Smooth muscle cell (in vitro differentiated cells): Measurements from ENCODE around the gene TPD52L2. TPM values are rescaled to one million over a fixed set of nuclear protein-coding genes. Genes with fewer than 3 reads are reported as not detected.

Experiments
- DNase-seq: peaks from one replicate; lab custom pipeline; 2025; ENCODE audit not compliant: unreplicated experiment; lab: John Stamatoyannopoulos, UW
- H2AFZ ChIP-seq: fragments of 200-600 bp; sonication (generic); 2 replicates; pipeline ENCODE4 v1.6.0; 2016; ENCODE audit warnings: antibody characterized with exemption, low read depth, mild to moderate bottlenecking
- H3F3A ChIP-seq: fragments of 200-600 bp; sonication (generic); 2 replicates; pipeline ENCODE4 v1.6.0; 2017; ENCODE audit warnings: antibody characterized with exemption, low read depth
- H3K27ac ChIP-seq: fragments of 200-600 bp; sonication (generic); 2 replicates; pipeline ENCODE4 v1.5.1; 2016; ENCODE audit warnings: low read depth, mild to moderate bottlenecking
- H3K27me3 ChIP-seq: fragments of 200-600 bp; sonication (generic); 2 replicates; pipeline ENCODE4 v1.6.1; 2016; ENCODE audit warnings: low read depth, mild to moderate bottlenecking
- H3K36me3 ChIP-seq: fragments of 200-600 bp; sonication (generic); 2 replicates; pipeline ENCODE4 v1.5.1; 2016; ENCODE audit warnings: low read depth
- H3K4me1 ChIP-seq: fragments of 200-600 bp; sonication (generic); 2 replicates; pipeline ENCODE4 v1.5.1; 2016; ENCODE audit warnings: low read depth
- H3K4me2 ChIP-seq: fragments of 200-600 bp; sonication (generic); 2 replicates; pipeline ENCODE4 v1.6.0; 2016; ENCODE audit warnings: mild to moderate bottlenecking
- H3K4me3 ChIP-seq: fragments of 200-600 bp; sonication (generic); 2 replicates; pipeline ENCODE4 v1.5.1; 2016; ENCODE audit warnings: mild to moderate bottlenecking
- H3K79me2 ChIP-seq: fragments of 200-600 bp; sonication (generic); 2 replicates; pipeline ENCODE4 v1.6.0; 2016; ENCODE audit warnings: low read depth, mild to moderate bottlenecking
- H3K9ac ChIP-seq: fragments of 200-600 bp; sonication (generic); 2 replicates; pipeline ENCODE4 v1.6.0; 2016; ENCODE audit warnings: low read depth
- H3K9me3 ChIP-seq: fragments of 200-600 bp; sonication (generic); replicated peaks from 2 replicates; pipeline ENCODE4 v1.5.1; 2016; ENCODE audit warnings: low read depth
- H4K20me1 ChIP-seq: fragments of 200-600 bp; sonication (generic); 2 replicates; pipeline ENCODE4 v1.6.0; 2016; ENCODE audit warnings: low read depth
- CTCF ChIP-seq: fragments of 200-600 bp; sonication (generic); IDR thresholded peaks from 2 replicates; pipeline ENCODE4 v1.5.1; 2017; ENCODE audit warnings: borderline replicate concordance, mild to moderate bottlenecking, antibody characterized with exemption; ENCODE audit not compliant: insufficient read depth, poor library complexity, severe bottlenecking
- WGBS: methylation state at CpG from one replicate; pipeline ENCODE4 v1.1.7; 2016; ENCODE audit warnings: low lambda C conversion rate; 5-methylcytosine and 5-hydroxymethylcytosine counted together
- microRNA counts: library from miRNA; unstranded; fragments of <30 nt; microRNA quantifications from one replicate; lab custom pipeline; 2016
- microRNA-seq: library from miRNA; unstranded; fragments of <30 nt; microRNA quantifications from one replicate; pipeline ENCODE4, GENCODE V29; 2016; ENCODE audit warnings: borderline number of aligned reads
- polyA plus RNA-seq: library from polyadenylated mRNA; unstranded; fragments of >200 nt; fragmentation: Nextera tagmentation; extraction: Ambion mirVana; gene quantifications from 2 replicates; pipeline ENCODE4 v1.2.1, GENCODE V29; 2016
- small RNA-seq: library from RNA; depleted of rRNA; stranded (forward); fragments of <200 nt; gene quantifications from one replicate; pipeline ENCODE3, GENCODE V24; 2014
- total RNA-seq: library from RNA; depleted of rRNA; stranded (reverse); fragments of >200 nt; gene quantifications from 2 replicates; pipeline ENCODE4 v1.2.3, GENCODE V29; 2014

TPD52L2 gene
- total and polyA plus RNA-seq, 2 experiments from 2014 or later = 74.4 to 93.8 TPM

- Histone ChIP-seq H3K27ac (no peak overlapping the region), H3F3A (peaks cover 14% of the 10 kb centered on the region), H4K20me1 (peaks cover 96% of the 10 kb centered on the region), H3K9me3 (no peaks in the 10 kb centered on the region), H3K9ac (no peak overlapping the region), H3K4me2 (peak overlapping the region; percentile 44), H2AFZ (no peak overlapping the region), H3K4me3 (no peak overlapping the region), H3K36me3 (no peaks in the 10 kb centered on the region), H3K79me2 (no peaks in the 10 kb centered on the region), H3K4me1 (no peaks in the 10 kb centered on the region), H3K27me3 (no peaks in the 10 kb centered on the region)
- TF ChIP-seq CTCF = no peak
- no peak for DNase-seq
- 65% methylated on average over 33 of the region's 33 CpGs for WGBS
These were observed 74.2 kb downstream of the TPD52L2 start for GRCh38 chr20:63939061-63939935.

DNA sequence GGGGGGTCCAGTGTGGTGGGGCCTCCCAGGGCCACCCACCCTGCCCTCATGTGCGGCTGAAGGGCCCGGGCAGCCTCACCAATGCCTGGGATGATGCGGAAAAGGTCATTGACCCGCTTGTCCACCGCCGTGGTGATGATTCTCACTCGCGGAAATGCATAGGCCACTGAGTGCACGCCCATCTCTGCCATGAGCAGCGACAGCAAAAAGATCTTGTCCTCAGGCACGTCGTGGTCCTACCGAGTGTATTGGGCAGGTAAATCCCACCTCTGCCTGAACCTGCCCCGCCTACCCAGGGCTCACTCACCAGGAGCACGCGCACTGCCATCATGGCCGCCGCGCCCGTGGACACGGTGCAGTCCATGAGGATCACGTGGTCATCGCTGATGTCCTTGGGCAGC is 75.0 kb downstream of the TPD52L2 start:
- no peak overlapping the region for H3K27ac ChIP-seq
- H4K20me1 ChIP-seq = peaks cover 96% of the 10 kb centered on the region

GRCh38 chr20:63940472-63941266 is 75.6 kb downstream of the TPD52L2 start:
- Histone ChIP-seq H3K27me3 (no peaks in the 10 kb centered on the region), H3F3A (peaks cover 14% of the 10 kb centered on the region), H3K9ac (no peak overlapping the region), H3K4me3 (no peak overlapping the region), H3K4me1 (no peaks in the 10 kb centered on the region), H3K27ac (no peak overlapping the region), H3K79me2 (peaks cover 3% of the 10 kb centered on the region), H3K9me3 (no peaks in the 10 kb centered on the region), H4K20me1 (peaks cover 96% of the 10 kb centered on the region), H2AFZ (no peak overlapping the region), H3K36me3 (no peaks in the 10 kb centered on the region), H3K4me2 (no peak overlapping the region)
- DNase-seq = no peak
- TF ChIP-seq CTCF = no peak
- 89% methylated on average over 52 of the region's 58 CpGs for WGBS

More for the DNA sequence above, 75.0 kb downstream of the TPD52L2 start:
- Histone ChIP-seq H3K4me1 (no peaks in the 10 kb centered on the region), H3K79me2 (no peaks in the 10 kb centered on the region), H3K27me3 (no peaks in the 10 kb centered on the region), H3K9me3 (no peaks in the 10 kb centered on the region), H2AFZ (no peak overlapping the region), H3F3A (peaks cover 14% of the 10 kb centered on the region), H3K4me2 (no peak overlapping the region), H3K4me3 (no peak overlapping the region), H3K36me3 (no peaks in the 10 kb centered on the region), H3K9ac (no peak overlapping the region)
- DNase-seq = no peak
- WGBS = 86% methylated on average over 23 of the region's 23 CpGs
- TF ChIP-seq CTCF = no peak

MicroRNAs within 50 kb of the gene (microRNA counts, 767-probe panel; counts per million panel counts)
- microRNA hsa-miR-1914-5p (lab: Ali Mortazavi, UCI) (183 counts per million), microRNA hsa-miR-941 (lab: Ali Mortazavi, UCI) (183 counts per million)

Small RNAs within 50 kb of the gene (microRNA-seq; reads per million reads assigned to microRNA genes)
- 2.3 reads per million for gene MIR1914
- not detected for gene MIR941-1
- not detected for gene MIR941-2
- not detected for gene MIR941-3
- not detected for gene MIR941-4
- not detected for gene MIR941-5

Small RNAs within 50 kb of the gene (small RNA-seq; reads per million reads assigned to genes)
- gene MIR941-2 (not detected), gene MIR941-4 (not detected), gene MIR941-5 (not detected), gene RNU1-134P (not detected)

Other genes starting within 250 kb of the TPD52L2 start
- 8.9 and 9.7 TPM in 2 replicates for gene GMEB2, start 238.2 kb upstream of the TPD52L2 start, total RNA-seq
- 11.3 and 14.4 TPM in 2 replicates for gene GMEB2, start 238.2 kb upstream of the TPD52L2 start, polyA plus RNA-seq
- 4.8 and 6.9 TPM in 2 replicates for gene STMN3, start 211.8 kb upstream of the TPD52L2 start, total RNA-seq
- gene STMN3, start 211.8 kb upstream of the TPD52L2 start, polyA plus RNA-seq = 10.8 and 12.1 TPM in 2 replicates
- gene RTEL1, start 207.0 kb upstream of the TPD52L2 start, total RNA-seq = 14.2 and 33.0 TPM in 2 replicates
- gene RTEL1, start 207.0 kb upstream of the TPD52L2 start, polyA plus RNA-seq = 10.4 and 12.2 TPM in 2 replicates
- gene TNFRSF6B, start 168.6 kb upstream of the TPD52L2 start, total RNA-seq = 9.2 and 13.1 TPM in 2 replicates
- 13.1 and 17.1 TPM in 2 replicates for gene TNFRSF6B, start 168.6 kb upstream of the TPD52L2 start, polyA plus RNA-seq
- 11.8 and 27.4 TPM in 2 replicates for gene ARFRP1, start 157.3 kb upstream of the TPD52L2 start, total RNA-seq
- gene ARFRP1, start 157.3 kb upstream of the TPD52L2 start, polyA plus RNA-seq = 42.3 and 51.9 TPM in 2 replicates
- gene ZGPAT, start 157.2 kb upstream of the TPD52L2 start, total RNA-seq = 8.3 and 13.8 TPM in 2 replicates
- gene ZGPAT, start 157.2 kb upstream of the TPD52L2 start, polyA plus RNA-seq = 32.3 and 36.2 TPM in 2 replicates
- 2.9 and 7.2 TPM in 2 replicates for gene LIME1, start 128.6 kb upstream of the TPD52L2 start, total RNA-seq
- gene LIME1, start 128.6 kb upstream of the TPD52L2 start, polyA plus RNA-seq = 6.0 and 6.9 TPM in 2 replicates
- gene SLC2A4RG, start 125.5 kb upstream of the TPD52L2 start, total RNA-seq = 24.4 and 43.7 TPM in 2 replicates
- gene SLC2A4RG, start 125.5 kb upstream of the TPD52L2 start, polyA plus RNA-seq = 45.6 and 58.4 TPM in 2 replicates
- 2.7 and 4.5 TPM in 2 replicates for gene ZBTB46, start 34.0 kb upstream of the TPD52L2 start, total RNA-seq
- gene ZBTB46, start 34.0 kb upstream of the TPD52L2 start, polyA plus RNA-seq = 2.3 and 4.0 TPM in 2 replicates
- not detected in 2 replicates for gene ABHD16B, start 3.8 kb upstream of the TPD52L2 start, total RNA-seq
- 0.31 TPM in 1 of 2 replicates, not detected in the other for gene ABHD16B, start 3.8 kb upstream of the TPD52L2 start, polyA plus RNA-seq
- 21.1 and 24.5 TPM in 2 replicates for gene DNAJC5, start 29.9 kb downstream of the TPD52L2 start, total RNA-seq
- gene DNAJC5, start 29.9 kb downstream of the TPD52L2 start, polyA plus RNA-seq = 8.7 TPM in 2 replicates
- 12.8 and 17.2 TPM in 2 replicates for gene UCKL1, start 91.1 kb downstream of the TPD52L2 start, total RNA-seq
- 22.6 and 29.3 TPM in 2 replicates for gene UCKL1, start 91.1 kb downstream of the TPD52L2 start, polyA plus RNA-seq
- gene ZNF512B, start 104.7 kb downstream of the TPD52L2 start, total RNA-seq = 4.6 and 6.8 TPM in 2 replicates
- 5.6 and 7.7 TPM in 2 replicates for gene ZNF512B, start 104.7 kb downstream of the TPD52L2 start, polyA plus RNA-seq
- 0.13 and 0.27 TPM in 2 replicates for gene SAMD10, start 114.4 kb downstream of the TPD52L2 start, total RNA-seq
- 1.2 and 4.3 TPM in 2 replicates for gene SAMD10, start 114.4 kb downstream of the TPD52L2 start, polyA plus RNA-seq
- 33.3 and 36.5 TPM in 2 replicates for gene PRPF6, start 115.9 kb downstream of the TPD52L2 start, total RNA-seq
- 51.2 and 55.2 TPM in 2 replicates for gene PRPF6, start 115.9 kb downstream of the TPD52L2 start, polyA plus RNA-seq
- gene C20orf204, start 170.9 kb downstream of the TPD52L2 start, total RNA-seq = 0.09 and 2.0 TPM in 2 replicates
- gene C20orf204, start 170.9 kb downstream of the TPD52L2 start, polyA plus RNA-seq = 0.87 and 5.2 TPM in 2 replicates
- gene SOX18, start 184.4 kb downstream of the TPD52L2 start, total RNA-seq = 0.54 and 2.9 TPM in 2 replicates
- 9.7 and 11.3 TPM in 2 replicates for gene SOX18, start 184.4 kb downstream of the TPD52L2 start, polyA plus RNA-seq
- 24.9 and 41.0 TPM in 2 replicates for gene TCEA2, start 197.9 kb downstream of the TPD52L2 start, total RNA-seq
- 83.4 and 89.5 TPM in 2 replicates for gene TCEA2, start 197.9 kb downstream of the TPD52L2 start, polyA plus RNA-seq
- 14.9 and 17.4 TPM in 2 replicates for gene RGS19, start 214.2 kb downstream of the TPD52L2 start, total RNA-seq
- gene RGS19, start 214.2 kb downstream of the TPD52L2 start, polyA plus RNA-seq = 24.6 and 25.4 TPM in 2 replicates
- 2.9 and 6.4 TPM in 2 replicates for gene OPRL1, start 214.8 kb downstream of the TPD52L2 start, total RNA-seq
- 3.1 and 4.3 TPM in 2 replicates for gene OPRL1, start 214.8 kb downstream of the TPD52L2 start, polyA plus RNA-seq
- 4.5 TPM in 1 of 2 replicates, not detected in the other for gene LKAAEAR1, start 219.1 kb downstream of the TPD52L2 start, total RNA-seq
- 0.79 and 1.6 TPM in 2 replicates for gene LKAAEAR1, start 219.1 kb downstream of the TPD52L2 start, polyA plus RNA-seq
- gene NPBWR2, start 242.3 kb downstream of the TPD52L2 start, total RNA-seq = not detected in 2 replicates
- gene NPBWR2, start 242.3 kb downstream of the TPD52L2 start, polyA plus RNA-seq = not detected in 2 replicates